NCI-H1105 treated with DMSO at 0.1 percent for 48 hours (cell line): ENCODE measurements around the gene CFAP99.

Source experiments
- DNase-seq: peaks from one replicate; lab custom pipeline; 2025; lab: John Stamatoyannopoulos, UW

CFAP99 gene

DNA sequence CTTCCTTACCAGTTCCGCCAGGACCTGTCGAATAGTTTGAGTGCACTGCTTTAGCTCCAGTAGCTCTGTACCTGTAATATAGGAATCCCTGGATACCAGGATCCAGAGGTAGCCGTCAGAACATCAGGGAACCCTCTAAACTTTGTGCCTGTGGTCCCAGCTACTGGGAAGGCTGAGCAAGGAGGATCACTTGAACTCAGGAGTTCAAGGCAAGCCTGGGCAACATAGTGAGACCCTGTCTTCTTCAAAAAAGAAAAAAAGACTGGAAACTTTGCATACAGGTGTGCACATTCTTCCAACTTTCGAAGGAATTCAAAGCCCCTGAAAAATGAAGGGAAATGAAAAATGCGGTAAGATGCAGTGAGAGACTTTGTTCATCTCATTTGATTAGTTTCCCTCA, 85.1 kb downstream of the CFAP99 start:
- no peak for DNase-seq

DNA sequence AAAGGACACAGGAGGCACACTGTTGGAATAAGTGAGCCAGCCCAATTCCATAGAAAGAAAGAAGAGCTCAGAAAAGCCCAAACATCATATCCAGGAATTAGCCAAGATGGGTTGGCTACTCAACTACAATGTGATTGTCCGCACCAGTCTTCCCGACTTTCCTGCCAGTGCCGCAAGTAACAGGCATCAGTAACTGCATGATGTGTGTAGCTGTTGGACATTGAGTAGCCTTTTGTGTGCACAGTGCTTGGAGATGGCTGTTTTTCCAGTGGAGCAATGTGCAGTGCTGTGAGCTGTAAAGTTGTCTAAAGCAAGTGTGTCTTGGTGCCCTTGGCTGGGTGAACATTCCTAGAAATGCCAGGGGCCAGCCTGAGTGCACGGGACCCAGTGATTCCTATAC, 88.5 kb downstream of the CFAP99 start:
- no peak for DNase-seq

DNA sequence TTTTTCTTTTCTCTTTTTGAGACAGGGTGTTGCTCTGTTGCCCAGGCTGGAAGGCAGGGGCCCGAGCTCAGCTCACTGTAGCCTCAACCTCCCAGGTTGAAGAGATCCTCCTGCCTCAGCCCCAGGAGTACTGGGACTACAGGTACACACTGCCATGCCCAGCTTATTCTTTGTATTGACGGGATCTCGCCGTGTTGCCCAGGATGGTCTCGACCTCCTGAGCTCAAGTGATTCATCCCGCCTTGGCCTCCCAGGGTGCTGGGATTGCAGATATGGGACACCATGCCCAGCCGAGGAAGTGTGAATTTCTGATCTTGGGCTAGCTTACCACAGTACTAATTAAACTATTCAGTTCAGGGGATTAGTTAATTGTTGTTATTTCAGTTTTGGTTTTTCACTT, 89.1 kb downstream of the CFAP99 start:
- DNase-seq: no peak

DNA sequence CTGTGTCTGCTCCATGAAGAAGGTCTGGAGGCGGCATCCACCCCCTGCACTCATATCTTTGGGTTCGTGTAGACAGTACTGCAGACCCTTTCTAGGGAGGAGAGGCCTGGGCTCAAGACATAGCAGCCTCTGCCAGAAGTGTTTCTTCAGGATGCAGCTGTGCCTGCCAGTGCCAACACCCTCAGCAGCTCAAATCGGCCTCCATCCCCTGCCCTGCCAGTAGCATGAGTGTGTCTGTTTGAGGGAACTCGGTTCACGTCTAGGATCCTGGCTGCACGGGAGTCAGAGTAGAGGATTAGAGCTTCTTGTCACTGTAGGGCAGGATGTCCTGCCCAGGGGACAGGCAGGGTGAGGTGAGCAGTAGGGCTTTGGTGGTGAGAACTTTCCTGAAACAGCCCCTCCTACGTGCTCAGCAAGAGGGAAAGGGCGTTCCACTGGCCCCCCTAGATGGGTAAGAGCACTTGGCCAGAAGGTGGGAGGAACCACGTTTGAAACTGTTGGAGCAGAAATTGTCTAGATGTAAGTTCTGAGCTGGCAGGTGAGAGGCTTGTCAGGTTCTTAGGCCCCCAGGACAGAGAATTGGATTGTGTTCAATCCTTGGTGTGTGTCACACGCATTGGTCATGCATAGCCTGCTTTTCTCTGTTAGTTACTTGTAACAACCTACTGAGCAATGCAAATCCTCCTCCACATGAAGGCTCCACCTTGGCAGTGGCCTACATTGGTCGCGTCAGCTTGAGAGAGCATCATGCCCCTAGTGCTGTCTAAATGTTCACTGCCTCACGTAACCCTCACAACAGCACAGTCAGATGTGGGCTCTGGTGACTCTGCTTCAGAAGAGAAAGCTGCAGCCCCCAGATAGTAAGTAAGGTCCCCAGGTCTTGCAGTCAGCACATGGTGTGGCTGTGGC, 91.8 kb downstream of the CFAP99 start:
- no peak for DNase-seq

DNA sequence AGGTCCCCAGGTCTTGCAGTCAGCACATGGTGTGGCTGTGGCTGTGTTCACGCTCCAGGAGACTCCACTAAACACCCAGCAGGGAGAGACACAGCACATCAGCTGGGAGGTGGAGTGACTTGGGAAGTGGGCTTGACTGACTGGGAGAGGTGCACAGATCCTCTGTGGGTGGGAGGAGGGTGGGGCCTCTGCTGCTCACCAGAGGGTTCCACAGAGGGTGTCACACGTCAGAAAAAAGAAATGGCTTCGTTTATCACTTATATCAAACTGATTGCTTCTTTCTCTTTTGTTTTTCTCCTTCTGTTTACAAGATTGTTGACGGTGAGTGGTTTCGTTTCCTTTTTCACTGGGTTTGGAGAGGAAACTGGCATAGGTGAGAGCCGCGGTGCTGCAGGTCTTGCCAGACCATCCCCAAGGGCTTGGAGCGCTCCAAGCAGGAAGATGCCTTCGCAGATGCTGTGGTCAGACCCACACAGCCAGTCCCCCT, 92.9 kb downstream of the CFAP99 start:
- DNase-seq: no peak
